ENCODE results near the gene TSKS.

The TSKS gene

DNA sequence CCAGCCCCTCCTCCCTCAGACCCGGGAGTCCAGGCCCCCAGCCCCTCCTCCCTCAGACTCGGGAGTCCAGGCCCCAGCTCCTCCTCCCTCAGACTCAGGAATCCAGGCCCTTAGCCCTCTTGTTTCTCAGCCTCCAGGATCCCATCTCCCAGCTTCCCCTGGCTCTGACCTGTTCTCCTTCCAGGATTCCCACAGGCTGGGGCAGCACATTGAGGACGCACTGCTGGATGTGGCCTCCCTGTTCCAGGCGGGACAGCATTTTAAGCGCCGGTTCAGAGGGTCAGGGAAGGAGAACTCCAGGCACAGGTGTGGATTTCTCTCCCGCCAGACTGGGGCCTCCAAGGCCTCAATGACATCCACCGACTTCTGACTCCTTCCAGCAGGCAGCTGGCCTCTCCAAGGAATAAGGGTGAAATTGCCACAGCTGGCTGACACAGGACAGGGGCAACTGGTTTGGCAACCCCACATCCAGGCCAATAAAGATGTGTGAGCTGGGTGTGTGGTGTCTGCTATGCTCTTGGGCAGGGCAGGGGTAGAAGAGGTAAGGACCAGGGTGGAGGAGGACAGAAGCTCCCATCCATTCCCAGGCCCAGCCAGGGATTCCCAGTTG lies 49.8 kb downstream of the TSKS start:
- DNase-seq: no peak

DNA sequence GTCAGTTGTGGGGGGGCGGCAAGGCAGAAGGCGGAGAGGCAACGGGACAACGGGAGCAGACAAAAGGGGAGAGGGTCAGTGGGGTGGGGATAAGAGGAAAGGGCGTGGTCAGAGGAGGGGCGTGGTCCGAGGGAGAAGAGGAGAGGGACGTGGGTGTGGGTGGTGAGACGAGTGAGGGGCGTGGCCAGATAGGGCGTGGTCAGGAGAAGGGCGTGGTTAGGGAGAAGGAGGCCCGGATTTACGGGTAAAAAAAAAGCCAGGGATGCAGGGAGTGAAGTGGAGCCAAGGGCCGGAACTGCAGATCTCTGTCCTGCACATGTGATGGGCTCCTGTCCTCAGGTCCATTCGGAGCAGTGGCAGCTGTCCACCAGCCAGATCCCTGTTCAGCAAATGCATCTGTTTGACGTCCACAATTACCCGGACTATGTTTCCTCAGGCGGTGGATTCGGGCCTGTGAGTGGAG lies 50.7 kb downstream of the TSKS start:
- no peak for DNase-seq

DNA sequence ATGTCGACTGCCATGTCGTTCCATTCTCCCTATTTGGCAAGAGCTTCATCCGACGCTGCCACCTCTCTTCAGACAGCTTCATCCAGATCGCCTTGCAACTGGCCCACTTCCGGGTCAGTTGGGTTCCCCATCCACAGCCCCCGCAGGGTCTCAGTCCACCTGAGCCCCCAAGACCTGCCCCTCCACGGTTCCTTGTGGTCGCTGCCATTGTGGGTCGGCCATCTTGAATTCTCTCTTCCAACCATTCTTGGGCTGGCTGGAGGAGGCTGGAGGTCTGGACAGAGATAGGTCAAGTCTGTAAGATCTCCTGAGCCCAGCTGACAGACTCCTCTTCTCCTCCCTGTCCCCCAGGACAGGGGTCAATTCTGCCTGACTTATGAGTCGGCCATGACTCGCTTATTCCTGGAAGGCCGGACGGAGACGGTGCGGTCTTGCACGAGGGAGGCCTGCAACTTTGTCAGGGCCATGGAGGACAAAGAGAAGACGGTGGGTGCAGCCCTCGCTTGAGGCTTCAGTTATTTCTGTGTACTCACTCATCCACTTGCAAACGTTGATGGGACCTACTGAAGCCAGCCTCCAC lies 52.6 kb downstream of the TSKS start:
- no peak for DNase-seq

DNA sequence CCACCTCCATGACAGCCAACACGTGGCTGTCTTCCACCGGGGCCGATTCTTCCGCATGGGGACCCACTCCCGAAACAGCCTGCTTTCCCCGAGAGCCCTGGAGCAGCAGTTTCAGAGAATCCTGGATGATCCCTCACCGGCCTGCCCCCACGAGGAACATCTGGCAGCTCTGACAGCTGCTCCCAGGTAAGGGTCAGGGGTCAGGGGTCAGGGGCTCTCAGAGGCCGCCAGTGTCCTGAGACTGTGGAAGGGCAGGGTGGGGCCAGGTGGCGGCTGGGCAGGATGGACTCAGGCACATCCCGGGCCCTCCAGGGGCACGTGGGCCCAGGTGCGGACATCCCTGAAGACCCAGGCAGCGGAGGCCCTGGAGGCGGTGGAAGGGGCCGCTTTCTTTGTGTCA lies 57.2 kb downstream of the TSKS start:
- DNase-seq: no peak

DNA sequence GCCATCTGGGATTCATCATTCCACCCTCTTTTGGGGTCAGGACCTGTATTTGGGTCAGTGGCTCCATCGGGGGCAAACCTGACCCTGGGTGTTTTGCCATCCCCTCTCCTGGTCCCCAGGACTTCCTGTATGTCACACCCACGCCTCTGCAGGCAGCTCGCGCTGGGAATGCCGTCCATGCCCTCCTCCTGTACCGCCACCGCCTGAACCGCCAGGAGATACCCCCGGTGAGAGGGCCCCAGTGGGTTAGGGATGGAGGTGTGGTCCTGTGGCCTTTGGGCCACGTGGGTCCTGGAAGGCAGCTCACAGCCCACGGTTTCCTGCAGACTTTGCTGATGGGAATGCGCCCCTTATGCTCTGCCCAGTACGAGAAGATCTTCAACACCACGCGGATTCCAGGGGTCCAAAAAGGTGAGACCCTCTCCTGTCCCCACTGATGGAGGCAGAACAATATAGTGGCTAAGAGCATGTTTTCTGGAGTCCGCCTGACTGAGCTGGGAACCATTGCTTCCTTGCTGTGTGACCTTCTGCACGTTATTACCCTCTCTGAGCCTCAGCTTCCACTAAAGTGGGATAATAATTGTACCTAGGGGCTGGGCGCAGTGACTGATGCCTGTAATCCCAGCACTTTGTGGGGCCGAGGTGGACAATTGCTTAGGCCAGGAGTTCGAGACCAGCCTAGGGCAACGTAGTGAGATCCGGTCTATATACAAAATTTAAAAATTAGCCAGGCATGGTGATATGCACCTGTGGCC lies 58.0 kb downstream of the TSKS start:
- no peak for DNase-seq

DNA sequence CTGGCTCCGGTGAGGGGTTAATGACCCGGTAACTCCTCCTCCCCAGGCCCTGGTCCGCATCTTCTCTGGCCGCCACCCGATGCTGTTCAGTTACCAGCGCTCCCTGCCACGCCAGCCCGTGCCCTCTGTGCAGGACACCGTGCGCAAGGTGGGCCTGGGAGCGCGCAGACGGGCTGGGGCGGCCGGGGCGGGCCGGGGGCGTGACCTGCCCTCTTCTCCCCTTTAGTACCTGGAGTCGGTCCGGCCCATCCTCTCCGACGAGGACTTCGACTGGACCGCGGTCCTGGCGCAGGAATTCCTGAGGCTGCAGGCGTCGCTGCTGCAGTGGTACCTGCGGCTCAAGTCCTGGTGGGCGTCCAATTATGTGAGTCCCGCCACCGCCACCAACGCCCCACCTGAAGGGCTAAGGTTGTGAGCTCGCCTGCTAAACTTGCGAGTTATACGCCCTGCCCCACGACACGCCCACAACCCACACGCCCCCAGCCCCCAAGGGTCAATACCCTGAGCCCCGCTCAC lies 61.8 kb downstream of the TSKS start:
- no peak for DNase-seq

DNA sequence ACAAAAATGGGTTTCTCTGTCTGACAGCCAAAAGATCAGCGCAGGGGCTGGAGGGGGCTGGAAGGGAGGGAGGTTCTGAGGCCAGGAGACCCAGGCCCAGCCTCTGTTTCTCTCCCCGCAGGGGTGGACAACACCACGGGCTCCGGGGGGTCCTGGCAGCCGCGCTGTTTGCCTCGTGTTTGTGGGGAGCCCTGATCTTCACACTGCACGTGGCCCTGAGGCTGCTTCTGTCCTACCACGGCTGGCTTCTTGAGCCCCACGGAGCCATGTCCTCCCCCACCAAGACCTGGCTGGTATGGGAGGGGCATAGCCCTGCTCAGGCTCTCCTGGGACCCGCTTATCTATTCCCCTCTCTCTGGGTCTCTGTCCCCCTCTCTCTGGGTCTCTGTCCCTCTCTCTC lies 62.5 kb downstream of the TSKS start:
- no peak for DNase-seq

DNA sequence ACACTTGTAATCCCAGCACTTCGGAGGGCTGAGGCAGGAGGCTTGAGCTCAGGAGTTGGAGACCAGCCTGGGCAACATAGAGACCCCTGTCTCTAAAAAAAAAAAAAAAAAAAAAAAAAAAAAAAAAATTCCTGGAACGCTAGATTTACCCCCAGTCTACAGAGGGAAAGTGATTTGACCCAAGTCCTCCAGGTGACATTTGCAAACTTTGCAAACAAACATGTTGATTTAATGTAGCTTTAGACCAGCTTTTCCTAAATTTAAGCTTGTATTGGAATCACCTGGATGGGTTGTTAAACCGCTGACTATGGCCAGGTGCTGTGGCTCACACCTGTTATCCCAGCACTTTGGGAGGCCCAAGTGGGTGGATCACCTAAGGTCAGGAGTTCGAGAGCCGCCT lies 63.7 kb downstream of the TSKS start:
- no peak for DNase-seq

DNA sequence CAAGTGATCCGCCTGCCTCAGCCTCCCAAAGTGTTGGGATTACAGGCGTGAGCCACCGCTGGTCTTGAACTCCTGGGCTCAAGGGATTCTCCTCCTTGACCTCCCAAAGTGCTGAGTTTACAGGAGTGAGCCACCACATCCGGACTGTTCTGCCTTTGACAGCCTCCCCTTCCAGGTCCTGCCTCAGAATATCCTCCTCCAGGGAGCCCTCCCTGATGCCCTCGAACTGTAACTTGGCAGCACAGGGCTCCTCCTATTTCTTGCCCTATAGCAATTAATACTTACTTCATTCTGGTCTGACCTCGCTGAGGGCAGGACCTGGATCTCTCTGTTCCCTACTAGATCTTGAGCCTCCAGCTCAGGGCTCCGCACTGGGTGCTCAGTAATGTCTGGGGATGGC lies 66.2 kb downstream of the TSKS start:
- no peak for DNase-seq

DNA sequence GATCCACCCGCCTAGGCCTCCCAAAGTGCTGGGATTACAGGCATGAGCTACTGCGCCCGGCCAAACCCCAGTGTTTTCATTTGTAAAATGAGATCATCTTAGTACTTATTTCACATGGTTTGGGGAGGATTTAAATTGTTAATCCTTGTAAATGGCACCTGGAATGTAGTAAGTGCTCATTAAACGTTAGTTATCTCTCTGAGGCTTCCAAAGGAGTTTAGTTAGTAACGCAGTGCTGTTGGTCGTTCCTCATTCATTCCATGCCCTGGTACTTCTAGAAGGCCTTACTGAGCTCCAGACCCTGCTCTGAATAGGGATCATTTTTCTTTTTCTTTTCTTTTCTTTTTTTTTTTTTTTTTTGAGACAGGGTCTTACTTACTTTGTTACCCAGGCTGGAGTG lies 67.0 kb downstream of the TSKS start:
- DNase-seq: no peak

DNA sequence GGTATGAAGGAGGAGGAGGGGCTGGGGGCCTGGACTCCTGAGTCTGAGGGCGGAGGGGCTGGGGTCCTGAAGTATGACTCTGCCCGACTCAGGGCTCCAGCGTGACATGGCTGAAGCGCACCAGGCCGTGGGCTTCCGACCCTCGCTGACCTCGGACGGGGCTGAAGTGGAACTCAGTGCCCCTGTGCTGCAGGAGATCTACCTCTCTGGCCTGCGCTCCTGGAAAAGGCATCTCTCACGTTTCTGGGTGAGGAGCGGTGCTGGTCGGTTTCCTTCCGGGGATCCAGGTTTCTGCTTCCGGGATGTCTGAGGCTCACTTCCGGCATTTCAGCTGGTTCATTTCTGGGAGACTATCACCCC lies 71.0 kb downstream of the TSKS start:
- DNase-seq: peak; percentile 30

DNA sequence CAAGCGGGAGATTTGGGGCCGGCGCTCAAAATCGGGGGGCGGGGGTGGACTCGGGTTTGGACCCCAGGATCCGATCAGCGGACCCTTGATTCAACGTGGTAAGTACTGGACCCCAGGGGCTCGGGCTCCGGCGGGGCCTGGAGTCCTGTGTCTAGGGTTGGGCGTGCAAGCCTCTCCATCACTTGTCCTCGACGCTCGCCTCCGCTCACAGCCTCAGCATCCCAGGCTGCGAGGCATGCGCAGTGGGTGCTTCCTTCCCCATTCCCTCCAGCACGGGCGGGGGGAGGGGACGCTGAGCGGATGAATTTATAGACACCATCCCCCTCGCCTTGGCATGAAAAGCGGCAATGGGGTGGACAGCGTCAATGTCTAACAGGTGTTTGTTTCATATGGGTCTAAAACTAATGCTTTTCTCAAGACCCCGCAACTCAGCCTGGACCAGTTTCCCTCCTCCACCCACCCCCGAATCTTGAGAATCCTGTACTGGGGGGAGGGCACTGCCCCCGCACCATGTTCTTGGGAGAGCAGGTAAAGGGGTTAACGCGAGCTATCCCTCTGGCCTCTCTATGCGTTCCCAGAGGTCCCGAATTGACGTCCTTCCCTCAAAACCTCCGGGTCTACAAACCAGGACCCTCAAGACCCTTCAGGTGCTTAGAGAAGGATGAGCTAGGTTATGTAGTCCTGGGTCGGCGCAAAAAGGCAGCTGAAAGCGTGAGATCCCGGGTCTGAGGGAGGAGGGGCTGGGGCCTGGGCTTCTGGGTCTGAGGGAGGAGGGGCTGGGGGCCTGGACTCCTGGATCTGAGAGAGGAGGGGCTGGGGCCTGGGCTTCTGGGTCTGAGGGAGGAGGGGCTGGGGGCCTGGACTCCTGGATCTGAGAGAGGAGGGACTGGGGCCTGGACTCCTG lies 71.6 kb downstream of the TSKS start:
- DNase-seq: peak; percentile 91

DNA sequence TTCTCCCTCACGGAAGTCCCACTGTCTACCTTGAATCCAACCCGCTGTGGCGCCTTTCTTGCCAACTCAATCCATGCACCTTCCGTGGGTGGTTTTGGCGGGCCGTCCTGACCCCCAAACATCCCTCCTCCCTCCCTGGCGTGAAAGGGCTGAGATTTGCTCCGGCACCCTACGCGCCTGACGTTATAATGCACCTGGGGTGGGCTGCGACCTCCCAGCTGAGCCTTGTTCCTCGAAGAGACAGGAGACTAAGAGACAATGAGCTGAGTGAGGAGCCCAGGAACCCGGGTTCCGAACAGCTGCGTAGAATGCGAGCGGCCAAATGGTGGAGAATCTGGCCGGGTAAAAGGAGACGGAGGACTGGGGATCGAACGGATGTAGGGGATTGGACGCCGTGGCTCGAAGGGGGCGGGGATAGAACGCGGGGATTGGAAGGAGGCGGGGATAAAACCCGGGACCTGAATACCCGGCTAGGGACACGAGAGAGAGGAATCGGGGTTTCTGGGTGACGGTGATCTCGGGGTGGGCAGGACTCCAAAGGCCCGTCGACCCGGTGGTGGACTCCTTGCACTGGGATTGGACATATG lies 72.4 kb downstream of the TSKS start, which contains the start of gene CPT1C:
CPT1C (plus strand) TSS at position 461 of the 587 bp plus-strand sequence. CDS start 1,137 bp downstream, outside the sequence.
- peak; percentile 91 for DNase-seq

DNA sequence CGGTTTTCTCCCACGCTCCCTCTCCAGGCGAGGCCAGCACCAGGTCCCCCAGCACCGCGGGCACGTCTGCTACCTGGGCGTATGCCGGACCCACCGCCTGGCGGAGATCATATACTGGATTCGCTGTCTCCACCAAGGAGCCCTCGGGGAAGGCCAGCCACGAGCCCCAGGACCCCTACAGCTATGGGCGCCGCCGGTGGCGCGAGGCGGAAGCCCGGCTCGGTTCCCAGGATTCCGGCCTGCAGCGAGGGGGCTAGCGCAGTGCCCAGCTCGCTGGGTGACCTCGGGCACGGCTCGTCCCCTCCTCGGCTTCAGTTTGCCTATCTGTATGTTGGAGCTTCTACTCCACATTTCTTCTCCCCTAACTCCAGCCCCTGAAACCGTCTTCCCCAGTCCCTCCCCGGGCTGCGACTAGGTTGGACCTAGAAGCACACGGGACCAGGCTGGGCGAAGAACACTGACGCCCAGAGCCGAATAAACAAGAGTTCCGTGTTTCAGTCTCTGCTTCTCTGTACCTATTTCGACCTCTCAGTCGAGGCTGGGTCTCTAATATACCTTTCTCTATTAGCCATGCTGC lies 72.9 kb downstream of the TSKS start:
- DNase-seq: peak; percentile 72
